WERI-Rb-1 (cell line): ENCODE results near the gene ZNRF4.

Experiments
- DNase-seq: peaks from one replicate; pipeline ENCODE4 v3.0.0-alpha.2; 2020
- H3K27ac ChIP-seq: fragments of 250-450 bp; sonication (Bioruptor Pico); 2 replicates; pipeline ENCODE4 v1.5.1; 2020; ENCODE audit warnings: mild to moderate bottlenecking, moderate library complexity
- H3K27me3 ChIP-seq: fragments of 250-450 bp; sonication (Bioruptor Pico); 2 replicates; pipeline ENCODE4 v1.5.1; 2021; ENCODE audit warnings: mild to moderate bottlenecking, low read depth, moderate library complexity; ENCODE audit not compliant: insufficient read depth, severe bottlenecking
- H3K36me3 ChIP-seq: fragments of 250-450 bp; sonication (Bioruptor Pico); 2 replicates; pipeline ENCODE4 v1.5.1; 2020; ENCODE audit warnings: mild to moderate bottlenecking, moderate library complexity
- H3K4me3 ChIP-seq: 2 replicates; pipeline ENCODE4 v1.5.1; 2011; ENCODE audit warnings: low read depth, mild to moderate bottlenecking, control low read depth, low read length
- H3K9me3 ChIP-seq: fragments of 250-450 bp; sonication (Bioruptor Pico); 2 replicates; pipeline ENCODE4 v1.5.1; 2021; ENCODE audit warnings: mild to moderate bottlenecking, moderate library complexity; ENCODE audit not compliant: severe bottlenecking
- TF ChIP-seq, protein P1 (sequence below): IDR thresholded peaks from 2 replicates; pipeline ENCODE4 v1.5.1; 2011; ENCODE audit warnings: low read depth, mild to moderate bottlenecking, control low read depth, inconsistent platforms, low read length

Gene ZNRF4

DNA sequence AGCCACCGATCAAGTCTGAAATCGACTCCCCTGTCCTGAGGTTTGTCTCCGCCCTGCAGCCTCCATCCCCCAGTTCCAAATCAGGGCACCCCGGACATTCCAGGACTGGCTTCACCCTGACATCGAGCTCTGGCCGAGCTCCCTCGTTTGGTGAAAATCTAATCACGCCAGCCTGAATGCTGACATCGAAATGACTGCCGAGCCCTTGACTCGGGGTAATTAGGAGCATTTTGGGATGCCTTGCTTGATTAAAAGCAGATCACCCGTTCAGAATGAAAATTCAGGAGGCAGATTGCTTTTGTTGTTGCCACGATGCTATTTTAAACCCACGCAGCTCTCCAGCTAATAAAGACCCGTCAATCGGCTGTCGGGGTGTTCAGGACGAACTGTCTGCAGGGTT lies 34.3 kb downstream of the ZNRF4 start:
- Histone ChIP-seq H3K27ac (no peak overlapping the region), H3K9me3 (no peaks in the 10 kb centered on the region), H3K36me3 (no peaks in the 10 kb centered on the region), H3K27me3 (no peaks in the 10 kb centered on the region), H3K4me3 (no peak overlapping the region)
- DNase-seq, result no peak
- TF ChIP-seq, protein P1, sequence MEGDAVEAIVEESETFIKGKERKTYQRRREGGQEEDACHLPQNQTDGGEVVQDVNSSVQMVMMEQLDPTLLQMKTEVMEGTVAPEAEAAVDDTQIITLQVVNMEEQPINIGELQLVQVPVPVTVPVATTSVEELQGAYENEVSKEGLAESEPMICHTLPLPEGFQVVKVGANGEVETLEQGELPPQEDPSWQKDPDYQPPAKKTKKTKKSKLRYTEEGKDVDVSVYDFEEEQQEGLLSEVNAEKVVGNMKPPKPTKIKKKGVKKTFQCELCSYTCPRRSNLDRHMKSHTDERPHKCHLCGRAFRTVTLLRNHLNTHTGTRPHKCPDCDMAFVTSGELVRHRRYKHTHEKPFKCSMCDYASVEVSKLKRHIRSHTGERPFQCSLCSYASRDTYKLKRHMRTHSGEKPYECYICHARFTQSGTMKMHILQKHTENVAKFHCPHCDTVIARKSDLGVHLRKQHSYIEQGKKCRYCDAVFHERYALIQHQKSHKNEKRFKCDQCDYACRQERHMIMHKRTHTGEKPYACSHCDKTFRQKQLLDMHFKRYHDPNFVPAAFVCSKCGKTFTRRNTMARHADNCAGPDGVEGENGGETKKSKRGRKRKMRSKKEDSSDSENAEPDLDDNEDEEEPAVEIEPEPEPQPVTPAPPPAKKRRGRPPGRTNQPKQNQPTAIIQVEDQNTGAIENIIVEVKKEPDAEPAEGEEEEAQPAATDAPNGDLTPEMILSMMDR, result no peak

DNA sequence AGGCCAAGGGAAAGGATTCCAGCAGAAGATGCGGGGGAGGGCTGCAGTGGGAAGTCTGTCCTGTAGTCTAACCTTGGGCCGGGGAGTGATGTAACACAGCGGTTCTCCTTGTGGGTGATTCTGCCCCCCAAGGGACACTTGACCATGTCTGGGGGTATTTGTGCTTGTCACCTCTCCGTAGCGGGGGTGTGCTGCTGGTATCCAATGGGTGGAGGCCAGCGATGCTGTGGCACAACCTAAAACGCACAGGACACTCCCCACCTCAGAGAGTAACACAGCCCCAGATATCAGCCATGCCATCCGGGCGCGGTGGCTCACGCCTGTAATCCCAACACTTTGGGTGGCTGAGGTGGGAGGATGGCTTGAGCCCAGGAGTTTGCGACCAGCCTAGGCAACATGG lies 36.3 kb downstream of the ZNRF4 start:
- Histone ChIP-seq H3K36me3 (no peaks in the 10 kb centered on the region), H3K27me3 (no peaks in the 10 kb centered on the region), H3K27ac (no peak overlapping the region), H3K9me3 (no peaks in the 10 kb centered on the region), H3K4me3 (no peak overlapping the region)
- TF ChIP-seq, protein P1, result no peak
- no peak for DNase-seq

DNA sequence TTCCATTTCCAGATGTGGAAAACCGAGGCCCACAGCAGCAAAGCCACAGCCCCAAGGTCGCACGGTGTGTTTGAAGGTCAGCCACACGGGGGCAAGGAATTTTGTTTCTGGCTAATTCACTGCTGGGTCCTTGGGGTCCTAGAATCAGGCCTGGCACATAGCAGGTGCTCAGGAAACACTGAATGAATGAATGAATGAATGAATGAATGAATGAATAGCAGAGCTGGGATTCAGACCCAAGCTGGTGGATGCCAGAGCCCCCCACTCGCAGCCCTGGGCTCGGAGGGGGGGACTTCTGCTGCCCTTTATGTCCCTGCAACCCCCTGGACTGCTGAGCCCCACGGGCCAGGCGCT lies 37.0 kb downstream of the ZNRF4 start:
- Histone ChIP-seq H3K27me3 (no peaks in the 10 kb centered on the region), H3K4me3 (no peak overlapping the region), H3K36me3 (no peaks in the 10 kb centered on the region), H3K9me3 (no peaks in the 10 kb centered on the region), H3K27ac (no peak overlapping the region)
- DNase-seq, result no peak
- TF ChIP-seq, protein P1, result no peak

DNA sequence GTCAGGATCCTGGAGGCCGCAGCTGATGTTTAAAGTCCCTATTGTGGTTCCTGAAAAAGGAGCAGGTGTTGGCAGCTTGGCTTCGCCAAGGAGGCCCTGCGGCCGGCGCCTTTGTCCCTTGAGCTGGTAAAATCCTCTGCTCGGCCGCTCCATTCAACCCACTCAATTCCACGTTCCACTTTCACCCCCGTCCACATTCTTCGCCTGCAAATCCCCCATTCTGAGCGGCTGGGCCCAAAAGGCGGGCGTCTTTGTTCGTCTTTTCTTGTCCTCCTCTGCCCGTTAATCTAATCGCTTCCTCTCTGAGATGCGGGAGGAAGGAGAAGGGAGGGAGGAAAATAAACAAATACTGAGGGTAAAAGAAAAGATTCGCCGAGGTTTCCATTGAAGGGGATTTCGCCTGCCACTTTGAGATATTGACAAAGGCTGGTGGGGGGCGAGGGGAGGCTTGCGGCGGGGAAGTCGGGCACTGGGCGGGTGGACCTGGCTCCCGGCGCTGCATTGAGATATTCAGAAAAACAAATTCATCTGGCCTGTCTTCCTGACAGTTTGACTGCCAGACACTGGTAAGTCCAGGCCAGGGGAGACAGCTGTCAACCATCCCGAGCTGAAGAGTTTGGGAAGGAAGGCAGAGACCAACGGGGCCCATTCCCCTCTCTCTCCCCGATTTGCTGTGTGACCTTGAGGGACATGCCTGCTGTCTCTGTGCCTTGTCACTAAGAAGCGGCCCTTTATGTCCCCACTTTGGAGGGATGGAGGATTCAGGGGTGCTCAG lies 37.6 kb downstream of the ZNRF4 start:
- no peaks in the 10 kb centered on the region for H3K36me3 ChIP-seq
- H3K9me3 ChIP-seq, result no peaks in the 10 kb centered on the region
- no peaks in the 10 kb centered on the region for H3K27me3 ChIP-seq
- no peak for DNase-seq
- no peak overlapping the region for H3K4me3 ChIP-seq
- TF ChIP-seq, protein P1, result no peak
- no peak overlapping the region for H3K27ac ChIP-seq

DNA sequence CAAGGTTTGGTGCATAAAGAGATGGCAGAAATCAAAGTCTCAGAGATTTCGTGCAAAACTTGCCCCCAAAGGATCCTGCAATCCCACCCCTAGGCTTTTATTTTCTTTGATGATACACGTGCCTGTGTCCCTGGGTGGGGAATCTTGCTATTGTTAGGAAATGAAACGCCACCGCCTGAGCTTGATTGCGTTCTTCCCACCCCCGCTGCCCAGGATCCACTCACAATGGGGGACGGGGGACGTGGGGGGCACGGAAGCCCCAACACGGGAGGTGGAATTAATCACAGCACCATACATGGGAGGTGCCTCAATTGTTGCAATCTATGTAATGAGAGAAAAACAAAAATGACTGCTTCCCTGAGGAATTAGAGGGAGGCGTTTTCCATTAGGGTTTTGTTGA lies 39.6 kb downstream of the ZNRF4 start:
- H3K27ac ChIP-seq, result no peak overlapping the region
- H3K27me3 ChIP-seq, result no peaks in the 10 kb centered on the region
- TF ChIP-seq, protein P1, result no peak
- H3K9me3 ChIP-seq, result no peaks in the 10 kb centered on the region
- H3K4me3 ChIP-seq, result no peak overlapping the region
- DNase-seq, result no peak
- no peaks in the 10 kb centered on the region for H3K36me3 ChIP-seq

DNA sequence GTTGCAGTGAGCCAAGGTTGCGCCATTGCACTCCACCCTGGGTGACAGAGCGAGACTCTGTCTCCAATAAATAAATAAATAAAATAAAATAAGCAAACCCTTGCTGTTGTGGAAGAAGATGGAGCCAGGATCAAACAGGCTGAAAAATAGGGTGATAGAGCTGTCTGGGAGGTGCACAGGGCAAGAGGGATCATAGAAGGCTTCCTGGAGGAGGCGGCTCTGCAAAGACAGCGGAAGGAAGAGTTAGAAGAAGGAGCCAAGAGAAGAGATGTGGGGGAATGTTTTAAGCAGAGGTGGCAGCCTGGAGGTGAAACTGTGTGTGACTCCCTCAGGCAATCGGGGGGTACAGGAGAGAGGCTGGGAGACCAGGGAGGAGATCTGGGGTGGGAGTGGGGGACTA lies 40.6 kb downstream of the ZNRF4 start:
- no peak overlapping the region for H3K27ac ChIP-seq
- no peak for DNase-seq
- no peak overlapping the region for H3K4me3 ChIP-seq
- H3K36me3 ChIP-seq, result no peaks in the 10 kb centered on the region
- TF ChIP-seq, protein P1, result no peak
- no peaks in the 10 kb centered on the region for H3K27me3 ChIP-seq
- H3K9me3 ChIP-seq, result no peaks in the 10 kb centered on the region
